Measurements from ENCODE around the gene SLU7.

DNA sequence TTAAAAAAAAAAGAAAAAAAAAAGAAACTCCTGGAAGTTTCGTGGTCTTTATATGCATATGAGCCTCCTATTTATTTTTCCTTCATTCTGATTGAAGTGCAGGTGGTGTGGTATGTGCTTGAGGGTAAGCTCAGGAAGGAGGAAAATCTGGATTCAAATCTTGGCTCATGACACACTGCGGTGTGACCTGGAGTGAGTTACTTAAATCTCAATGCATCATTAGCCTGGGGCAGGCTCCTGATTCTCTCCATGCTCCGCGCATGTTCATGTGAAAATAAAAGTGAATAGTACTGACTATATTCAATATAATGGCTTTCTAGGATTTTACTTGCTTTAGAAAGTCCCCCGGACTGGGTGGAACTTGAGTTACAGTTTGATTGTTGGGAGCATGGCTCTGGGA lies 38.4 kb upstream of the SLU7 start:
- TF ChIP-seq POLR2A (IDR thresholded peaks at IDR 0.05) = no peak
- TF ChIP-seq POLR2AphosphoS5 (IDR thresholded peaks at IDR 0.05) = no peak
- TF ChIP-seq, protein P1, sequence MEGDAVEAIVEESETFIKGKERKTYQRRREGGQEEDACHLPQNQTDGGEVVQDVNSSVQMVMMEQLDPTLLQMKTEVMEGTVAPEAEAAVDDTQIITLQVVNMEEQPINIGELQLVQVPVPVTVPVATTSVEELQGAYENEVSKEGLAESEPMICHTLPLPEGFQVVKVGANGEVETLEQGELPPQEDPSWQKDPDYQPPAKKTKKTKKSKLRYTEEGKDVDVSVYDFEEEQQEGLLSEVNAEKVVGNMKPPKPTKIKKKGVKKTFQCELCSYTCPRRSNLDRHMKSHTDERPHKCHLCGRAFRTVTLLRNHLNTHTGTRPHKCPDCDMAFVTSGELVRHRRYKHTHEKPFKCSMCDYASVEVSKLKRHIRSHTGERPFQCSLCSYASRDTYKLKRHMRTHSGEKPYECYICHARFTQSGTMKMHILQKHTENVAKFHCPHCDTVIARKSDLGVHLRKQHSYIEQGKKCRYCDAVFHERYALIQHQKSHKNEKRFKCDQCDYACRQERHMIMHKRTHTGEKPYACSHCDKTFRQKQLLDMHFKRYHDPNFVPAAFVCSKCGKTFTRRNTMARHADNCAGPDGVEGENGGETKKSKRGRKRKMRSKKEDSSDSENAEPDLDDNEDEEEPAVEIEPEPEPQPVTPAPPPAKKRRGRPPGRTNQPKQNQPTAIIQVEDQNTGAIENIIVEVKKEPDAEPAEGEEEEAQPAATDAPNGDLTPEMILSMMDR (IDR thresholded peaks at IDR 0.05) = no peak
